C4-2B (cell line): ENCODE measurements around the gene TMCC3.

Experiments
- H3K27ac ChIP-seq: fragments of 450-650 bp; 2 replicates; pipeline ENCODE4 v1.5.1; 2017
- ZFX ChIP-seq: fragments of 450-650 bp; IDR thresholded peaks from 2 replicates; pipeline ENCODE4 v1.6.1; 2017
- TF ChIP-seq, protein P1 (sequence below): fragments of 450-650 bp; conservative IDR thresholded peaks from 2 replicates; pipeline ENCODE4 v1.5.1; 2017; ENCODE audit warnings: mild to moderate bottlenecking

The TMCC3 gene

DNA sequence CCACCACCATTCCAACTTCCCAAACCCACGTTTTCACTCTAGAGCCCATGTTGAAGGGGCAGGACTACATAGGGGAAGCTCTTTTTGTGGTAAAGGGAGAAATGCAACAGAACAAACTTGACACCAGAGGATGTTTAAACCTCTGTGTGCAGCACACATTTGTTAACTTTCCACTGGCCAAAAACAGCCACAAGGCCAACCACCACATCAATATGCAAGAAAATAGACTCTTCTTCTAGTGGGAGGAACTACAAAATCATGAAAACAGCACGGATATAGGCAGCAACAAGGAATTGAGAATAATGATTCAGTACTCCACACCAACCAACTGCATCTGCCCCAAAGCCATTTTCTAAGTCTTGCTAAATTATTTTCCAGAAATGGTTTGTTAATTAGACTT lies 124.4 kb downstream of the TMCC3 start:
- TF ChIP-seq, protein P1, sequence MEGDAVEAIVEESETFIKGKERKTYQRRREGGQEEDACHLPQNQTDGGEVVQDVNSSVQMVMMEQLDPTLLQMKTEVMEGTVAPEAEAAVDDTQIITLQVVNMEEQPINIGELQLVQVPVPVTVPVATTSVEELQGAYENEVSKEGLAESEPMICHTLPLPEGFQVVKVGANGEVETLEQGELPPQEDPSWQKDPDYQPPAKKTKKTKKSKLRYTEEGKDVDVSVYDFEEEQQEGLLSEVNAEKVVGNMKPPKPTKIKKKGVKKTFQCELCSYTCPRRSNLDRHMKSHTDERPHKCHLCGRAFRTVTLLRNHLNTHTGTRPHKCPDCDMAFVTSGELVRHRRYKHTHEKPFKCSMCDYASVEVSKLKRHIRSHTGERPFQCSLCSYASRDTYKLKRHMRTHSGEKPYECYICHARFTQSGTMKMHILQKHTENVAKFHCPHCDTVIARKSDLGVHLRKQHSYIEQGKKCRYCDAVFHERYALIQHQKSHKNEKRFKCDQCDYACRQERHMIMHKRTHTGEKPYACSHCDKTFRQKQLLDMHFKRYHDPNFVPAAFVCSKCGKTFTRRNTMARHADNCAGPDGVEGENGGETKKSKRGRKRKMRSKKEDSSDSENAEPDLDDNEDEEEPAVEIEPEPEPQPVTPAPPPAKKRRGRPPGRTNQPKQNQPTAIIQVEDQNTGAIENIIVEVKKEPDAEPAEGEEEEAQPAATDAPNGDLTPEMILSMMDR: no peak
- no peak for TF ChIP-seq ZFX
- H3K27ac ChIP-seq: no peak overlapping the region
